A172 (cell line): ENCODE data around the gene SYT10. TPM values are rescaled to one million over a fixed set of nuclear protein-coding genes. Genes with fewer than 3 reads are reported as not detected.
"Not testable (repeated sequence)": the region's sequence is repeated elsewhere in the genome, so short reads cannot be mapped to it uniquely, and the experiment has no call there.

ENCODE experiments used
- DNase-seq: peaks from one replicate; pipeline ENCODE4 v3.0.0-alpha.2; 2015; ENCODE audit warnings: low spot score
- total RNA-seq: library from RNA; depleted of rRNA; stranded (reverse); fragments of >200 nt; shearing (Covaris generic); gene quantifications from 2 replicates; pipeline ENCODE4 v1.2.3, GENCODE V29; 2014; rRNA removed

Gene SYT10, protein sequence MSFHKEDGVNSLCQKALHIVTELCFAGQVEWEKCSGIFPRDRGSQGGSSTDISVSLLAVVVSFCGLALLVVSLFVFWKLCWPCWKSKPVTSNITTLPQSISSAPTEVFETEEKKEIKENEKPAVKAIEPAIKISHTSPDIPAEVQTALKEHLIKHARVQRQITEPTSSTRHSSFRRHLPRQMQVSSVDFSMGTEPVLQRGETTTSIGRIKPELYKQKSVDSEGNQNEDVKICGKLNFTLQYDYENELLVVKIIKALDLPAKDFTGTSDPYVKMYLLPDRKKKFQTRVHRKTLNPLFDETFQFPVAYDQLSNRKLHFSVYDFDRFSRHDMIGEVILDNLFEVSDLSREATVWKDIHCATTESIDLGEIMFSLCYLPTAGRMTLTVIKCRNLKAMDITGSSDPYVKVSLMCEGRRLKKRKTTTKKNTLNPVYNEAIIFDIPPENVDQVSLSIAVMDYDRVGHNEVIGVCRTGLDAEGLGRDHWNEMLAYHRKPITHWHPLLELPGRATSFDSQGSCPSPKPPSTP
- not detected in 2 replicates for total RNA-seq

DNA sequence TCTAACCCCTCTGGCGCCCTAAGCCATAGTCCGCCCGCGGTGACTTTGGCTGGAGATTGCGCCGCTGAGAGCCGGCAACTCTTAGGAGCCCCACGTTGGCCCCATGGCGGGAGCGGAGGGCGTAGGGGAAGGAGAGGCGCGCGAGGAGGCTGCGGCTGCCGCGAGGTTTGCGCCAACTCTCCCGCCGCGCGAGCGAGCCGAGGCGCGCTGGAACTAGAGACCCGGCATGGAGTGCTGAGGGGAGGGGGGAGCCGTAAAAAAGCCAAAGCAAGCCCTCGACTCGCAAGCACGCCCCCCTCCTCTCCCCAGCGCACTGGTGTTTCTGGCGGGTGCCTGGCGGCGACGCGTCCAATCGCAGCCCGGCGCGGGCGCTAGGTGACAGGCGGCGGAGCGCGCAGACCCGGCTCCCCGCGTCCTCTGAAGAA, at the start of gene SYT10:
SYT10 (minus strand) TSS at position 233 of the 425 bp plus-strand sequence. CDS start 297 bp downstream, outside the sequence.
- no peak for DNase-seq

DNA sequence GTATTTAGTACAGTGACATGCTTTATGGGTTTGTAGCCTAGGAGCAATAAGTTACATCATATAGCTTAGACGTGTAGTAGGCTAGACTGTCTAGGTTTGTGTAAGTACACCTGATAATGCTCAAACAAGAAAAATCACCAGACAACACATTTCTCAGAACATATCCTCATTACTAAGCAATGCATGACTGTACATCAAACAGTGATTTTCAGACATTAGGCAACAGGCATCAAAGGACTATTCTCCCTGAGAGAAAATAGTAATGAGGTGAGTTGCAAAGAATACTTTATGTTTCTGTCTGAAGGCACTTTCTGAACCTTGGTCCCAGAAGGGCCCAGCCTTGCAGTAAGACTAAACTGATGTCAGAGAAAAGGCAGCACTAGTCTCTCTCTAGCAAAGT, 48.4 kb upstream of the SYT10 start:
- no peak for DNase-seq

DNA sequence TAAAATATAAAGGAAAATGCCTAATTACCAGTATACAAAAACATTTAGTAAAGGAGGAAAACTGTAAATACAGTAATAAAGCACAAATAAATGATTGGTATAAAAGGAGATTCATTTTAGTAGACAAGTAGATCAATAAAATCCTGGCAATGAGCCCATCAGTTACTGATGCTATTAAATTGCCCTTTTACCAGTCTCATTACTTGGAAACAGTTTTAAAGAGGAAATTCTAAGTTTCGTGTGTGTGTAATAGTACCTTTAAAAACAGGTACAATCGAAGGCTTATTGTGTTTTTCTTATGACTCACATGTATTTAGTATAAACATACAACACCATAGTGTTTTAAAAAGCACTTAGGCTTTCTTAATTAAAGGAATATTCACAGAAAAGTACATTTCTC, 46.4 kb upstream of the SYT10 start:
- no peak for DNase-seq

DNA sequence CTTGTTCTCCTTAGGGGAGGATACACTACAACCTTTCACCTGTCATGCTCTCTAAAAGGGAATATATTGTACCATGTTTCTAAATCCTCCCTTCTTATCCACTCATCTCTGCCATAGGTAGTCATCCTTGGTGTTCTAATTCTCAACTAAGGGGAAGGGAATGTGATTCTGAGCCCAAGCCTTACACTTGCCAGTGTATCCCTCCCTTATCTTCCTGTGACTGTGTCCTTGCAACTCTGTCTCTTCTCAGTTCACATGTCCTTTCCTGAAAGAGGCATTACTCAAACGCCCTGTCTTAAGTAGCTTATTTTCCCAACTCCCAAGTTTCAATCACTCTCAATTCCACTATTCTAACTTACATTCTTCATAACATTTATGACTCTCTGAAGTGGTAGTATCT, 44.5 kb upstream of the SYT10 start:
- no peak for DNase-seq

DNA sequence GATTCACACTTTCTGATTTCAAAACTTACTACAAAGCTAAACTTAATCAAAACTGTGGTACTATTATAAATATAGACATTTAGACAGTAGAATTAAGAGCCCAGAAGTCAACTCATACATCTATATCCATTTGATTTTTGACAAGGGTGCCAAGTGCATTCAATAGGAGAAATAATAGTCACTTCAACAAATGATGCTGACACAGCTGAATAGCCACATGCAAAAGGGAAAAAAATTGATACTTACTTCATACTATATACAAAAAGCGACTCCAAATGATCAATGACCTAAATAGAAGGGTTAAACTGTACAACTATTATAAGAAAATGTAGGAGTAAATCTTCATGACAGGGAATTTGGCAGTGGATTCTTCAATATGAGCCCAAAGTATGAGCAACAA, 40.7 kb upstream of the SYT10 start:
- no peak for DNase-seq

DNA sequence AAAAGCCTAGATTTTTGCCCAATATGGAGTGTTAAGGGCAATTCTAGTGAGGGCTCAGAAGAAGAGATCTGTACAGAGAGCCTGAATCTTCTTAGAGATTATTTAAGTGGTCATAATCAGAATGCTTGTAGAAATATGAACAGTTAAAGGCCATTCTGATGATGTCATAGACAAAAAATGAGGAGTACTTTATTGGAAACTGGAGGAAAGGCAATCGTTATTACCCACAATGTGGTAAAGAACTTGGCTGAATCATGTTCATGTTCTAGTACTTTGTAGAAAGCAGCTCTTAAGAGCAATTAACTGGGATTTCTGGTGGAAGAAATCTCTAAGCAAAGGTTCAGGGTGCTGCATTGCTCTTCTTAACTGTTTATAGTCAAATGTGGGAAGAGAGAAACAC, 36.4 kb upstream of the SYT10 start:
- DNase-seq: peak; percentile 6

DNA sequence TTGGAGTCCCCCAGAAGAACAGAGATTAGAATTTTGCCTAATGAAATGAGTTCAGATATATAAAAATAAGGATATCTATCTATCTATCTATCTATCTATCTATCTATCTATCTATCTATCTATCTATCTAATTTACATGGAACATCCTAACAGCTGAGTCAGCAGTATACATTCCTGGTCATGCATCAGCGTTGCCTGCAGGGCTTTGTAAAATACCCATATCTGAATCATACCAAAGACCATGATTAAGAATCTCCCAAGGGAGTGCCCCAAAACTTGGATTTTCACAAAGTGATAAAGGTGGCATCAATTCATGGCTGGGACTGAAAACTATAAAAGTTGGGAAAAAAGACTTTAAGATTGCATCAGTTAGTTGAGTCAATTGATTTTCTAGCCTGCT, 32.7 kb upstream of the SYT10 start:
- DNase-seq: no peak

DNA sequence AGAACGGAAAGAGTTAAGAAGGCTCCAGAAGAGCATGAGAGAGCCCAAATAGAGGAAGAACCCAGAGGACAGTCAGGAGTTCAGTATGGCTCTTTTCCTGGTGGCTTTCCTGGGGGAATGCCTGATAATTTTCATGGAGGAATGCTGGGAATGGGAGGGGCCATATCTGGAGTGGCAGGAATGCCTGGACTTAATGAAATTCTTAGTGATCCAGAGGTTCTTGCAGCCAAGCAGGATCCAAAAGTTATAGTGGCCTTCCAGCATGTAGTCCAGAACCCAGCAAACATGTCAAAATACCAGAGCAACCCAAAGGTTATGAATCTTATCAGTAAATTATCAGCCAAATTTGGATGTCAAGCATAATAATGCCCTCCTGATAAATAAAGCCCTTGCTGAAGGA, 15.5 kb upstream of the SYT10 start:
- DNase-seq: no peak

DNA sequence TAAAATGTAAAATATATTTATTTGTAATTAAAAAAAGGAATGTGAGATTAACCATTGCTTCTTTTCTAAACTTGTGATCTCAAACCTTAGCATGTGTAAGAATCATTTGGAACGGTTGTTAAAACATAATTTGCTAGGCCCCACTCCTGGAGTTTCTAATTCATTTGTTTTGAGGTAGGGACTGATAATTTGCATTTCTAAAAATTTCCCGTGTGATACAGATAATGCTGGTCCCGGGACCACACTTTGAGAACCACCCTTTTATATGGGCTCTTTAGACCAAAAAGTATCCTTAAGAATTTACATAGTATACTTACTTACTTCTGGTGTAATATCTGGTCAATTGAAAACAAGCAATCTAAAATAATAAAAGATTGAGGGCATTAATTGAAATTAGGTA, 10.9 kb upstream of the SYT10 start:
- no peak for DNase-seq

DNA sequence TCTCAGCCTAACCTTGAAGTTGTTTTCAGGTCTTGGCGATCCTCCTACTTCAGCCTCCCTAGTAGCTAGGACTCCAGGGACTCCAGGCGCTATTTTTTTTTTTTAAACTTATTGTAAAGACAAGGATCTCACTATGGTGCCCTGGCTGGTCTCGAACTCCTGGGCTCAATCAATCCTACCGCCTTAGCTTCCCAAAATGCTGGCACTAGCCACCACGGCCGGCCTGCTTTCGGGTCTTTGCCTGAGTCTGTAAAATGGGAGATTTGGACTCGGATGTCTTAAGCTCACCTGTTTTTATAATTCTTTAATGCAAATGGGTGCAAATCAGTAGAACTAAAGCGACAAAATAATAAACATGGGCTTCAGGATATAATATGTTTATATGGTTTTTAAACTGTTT, 858 bp upstream of the SYT10 start:
- DNase-seq: no peak

DNA sequence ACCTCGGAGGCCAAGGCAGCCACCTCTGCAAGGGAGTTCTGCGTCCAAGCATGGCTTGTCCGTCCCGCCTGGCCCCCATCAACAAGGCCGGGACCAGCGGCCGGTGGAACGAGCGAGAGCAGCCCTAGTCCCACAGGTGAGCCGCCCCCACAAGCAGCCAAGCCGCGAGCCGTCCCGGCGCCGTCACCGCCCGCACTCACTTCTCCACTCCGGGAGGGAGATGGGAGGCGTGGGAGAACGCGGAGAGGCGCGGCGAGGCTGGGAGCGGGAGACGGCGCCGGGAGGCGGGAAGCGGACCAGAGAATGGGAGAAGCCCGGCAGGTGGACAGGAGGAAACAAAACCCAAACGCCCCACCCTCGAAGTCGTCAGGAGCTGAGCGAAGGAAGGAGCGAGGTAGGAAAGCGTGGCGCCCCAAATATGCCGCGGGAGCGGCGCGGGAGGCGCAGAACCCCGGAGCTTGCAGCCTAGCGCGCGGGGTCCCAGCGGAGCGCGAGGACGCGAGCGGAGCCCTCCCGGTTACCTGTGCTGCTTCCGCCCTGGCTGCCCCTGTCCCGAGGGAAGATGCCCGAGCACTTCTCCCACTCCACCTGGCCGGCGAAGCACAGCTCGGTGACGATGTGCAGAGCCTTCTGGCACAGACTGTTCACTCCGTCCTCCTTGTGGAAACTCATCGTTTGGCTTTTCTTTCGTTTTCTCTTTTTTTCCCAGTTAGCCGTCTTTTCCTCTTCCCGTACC, 600 bp downstream of the SYT10 start:
- DNase-seq: no peak

DNA sequence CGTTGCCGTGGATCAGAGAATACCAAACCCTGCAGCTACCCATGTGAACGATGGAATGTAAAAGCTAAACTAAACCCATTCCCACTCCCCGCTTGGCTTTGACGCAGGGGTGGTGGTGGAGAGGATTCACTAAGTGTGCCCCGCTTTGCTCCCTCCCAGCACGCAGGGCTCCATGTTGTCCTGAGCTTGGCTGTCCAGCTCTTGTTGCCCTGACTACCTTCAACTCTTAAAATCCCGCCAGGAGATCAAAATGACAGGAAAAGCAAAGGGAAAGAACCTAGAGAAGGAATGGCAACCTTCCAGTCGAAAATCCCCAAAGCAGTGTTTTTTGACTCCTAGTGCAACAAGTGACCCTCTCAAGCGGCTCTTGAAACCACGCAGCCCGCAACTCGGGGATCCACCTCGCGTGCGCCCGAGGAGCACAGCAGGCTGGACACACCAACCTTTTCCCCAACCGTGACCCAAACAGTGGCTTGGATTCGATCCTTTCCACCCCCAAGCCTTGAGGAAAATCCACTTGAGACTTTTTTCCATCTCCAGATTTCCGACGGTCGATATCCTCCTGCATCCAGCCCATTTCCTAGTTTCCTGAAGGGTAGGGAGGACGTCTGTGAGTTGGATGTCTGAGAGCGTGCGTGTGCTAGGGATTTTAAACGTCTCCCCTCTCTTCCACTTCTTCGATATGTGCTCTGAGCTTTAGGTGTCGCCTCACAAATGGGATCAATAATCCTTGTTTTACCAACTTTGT, 1.4 kb downstream of the SYT10 start:
- DNase-seq: no peak

DNA sequence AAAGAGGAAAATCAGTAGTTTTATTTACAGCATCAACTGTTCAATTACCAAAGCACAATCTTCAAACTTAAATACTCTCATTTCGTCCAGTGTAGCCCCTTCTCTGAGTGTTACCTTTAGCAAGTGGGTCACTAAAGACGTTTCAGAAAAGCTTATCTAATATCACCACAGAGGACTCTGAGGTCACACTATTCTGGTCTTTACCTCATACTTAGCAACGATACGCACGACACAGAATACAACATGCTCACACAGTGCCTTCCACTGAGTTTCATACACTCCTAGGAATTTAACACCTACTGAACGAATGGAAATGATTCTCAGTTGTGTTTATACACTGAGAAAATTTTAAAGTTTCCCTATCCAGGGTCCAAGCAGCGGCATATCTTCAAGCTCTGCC, 2.0 kb downstream of the SYT10 start:
- DNase-seq: no peak

DNA sequence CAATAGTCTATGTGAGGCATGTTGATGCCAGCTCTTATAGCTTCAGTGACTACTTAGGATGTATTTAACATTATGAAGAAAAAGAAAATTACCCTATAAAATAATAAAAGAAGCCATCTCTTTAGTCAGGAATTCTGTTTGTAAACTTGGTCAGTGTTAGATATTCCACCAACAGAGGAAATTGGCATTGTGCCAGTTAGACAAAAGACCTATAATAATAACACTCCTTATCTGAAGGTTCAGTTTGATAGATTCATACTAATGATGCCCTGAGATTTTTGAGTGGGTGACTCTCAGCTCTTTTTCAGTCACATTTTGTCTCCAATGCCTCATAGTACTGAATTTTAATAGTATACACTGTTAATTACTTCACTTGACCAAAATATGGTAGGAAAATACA, 6.6 kb downstream of the SYT10 start:
- no peak for DNase-seq

DNA sequence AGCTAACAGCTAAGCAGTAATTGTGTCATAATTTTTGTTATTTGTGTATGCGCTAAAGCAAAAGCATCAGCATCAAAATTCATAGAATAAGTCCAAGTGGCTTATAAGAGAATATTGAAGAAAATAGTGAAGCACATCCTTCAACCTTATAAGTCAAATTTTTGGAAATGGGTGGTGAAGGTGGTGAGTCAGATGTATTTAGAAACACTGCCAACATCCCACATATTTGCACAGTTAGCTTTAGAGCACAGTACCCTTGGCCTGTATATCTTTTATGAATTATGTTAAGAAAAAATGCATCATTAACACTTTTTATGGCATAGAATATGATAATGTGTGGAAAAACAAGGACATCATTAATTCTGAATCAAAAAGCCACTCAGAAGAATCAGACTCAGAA, 8.0 kb downstream of the SYT10 start:
- no peak for DNase-seq

DNA sequence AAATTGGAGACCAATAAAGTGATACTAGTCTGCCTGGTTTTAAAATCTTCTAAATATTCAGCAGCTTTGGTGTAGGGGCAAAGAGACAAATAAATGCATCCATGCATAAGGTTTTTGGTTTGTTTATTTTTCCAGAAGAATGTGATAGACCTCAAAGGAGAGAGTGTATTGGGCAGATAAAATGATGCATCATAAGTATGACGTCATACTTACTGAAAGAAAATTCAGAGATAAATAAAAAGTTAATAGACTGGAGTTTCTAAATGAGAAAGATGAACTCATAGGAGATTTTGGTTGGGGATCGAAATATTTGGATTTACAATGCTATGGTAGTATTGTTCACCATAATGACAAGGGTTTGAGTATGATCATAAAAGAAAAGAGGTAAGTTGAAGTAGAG, 10.2 kb downstream of the SYT10 start:
- no peak for DNase-seq

DNA sequence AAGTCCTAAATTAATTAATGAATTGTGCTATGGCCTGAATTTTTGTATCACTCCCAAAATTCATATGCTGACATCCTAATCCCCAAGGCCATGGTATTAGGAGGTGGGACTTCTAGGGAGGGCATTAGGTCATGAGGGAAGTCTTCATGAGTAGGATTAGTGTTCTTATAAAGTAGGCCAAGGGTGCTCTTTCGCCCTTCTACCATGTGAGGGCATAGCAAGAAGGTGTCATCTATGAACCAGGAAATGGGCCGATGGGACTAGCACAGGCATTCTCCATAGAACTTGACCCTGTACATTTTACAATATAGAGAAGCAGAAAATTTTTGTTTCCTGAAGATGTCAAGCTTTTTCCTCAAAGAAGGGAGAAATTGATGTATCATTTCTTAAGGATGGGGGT, 12.5 kb downstream of the SYT10 start:
- DNase-seq: peak; percentile 6

DNA sequence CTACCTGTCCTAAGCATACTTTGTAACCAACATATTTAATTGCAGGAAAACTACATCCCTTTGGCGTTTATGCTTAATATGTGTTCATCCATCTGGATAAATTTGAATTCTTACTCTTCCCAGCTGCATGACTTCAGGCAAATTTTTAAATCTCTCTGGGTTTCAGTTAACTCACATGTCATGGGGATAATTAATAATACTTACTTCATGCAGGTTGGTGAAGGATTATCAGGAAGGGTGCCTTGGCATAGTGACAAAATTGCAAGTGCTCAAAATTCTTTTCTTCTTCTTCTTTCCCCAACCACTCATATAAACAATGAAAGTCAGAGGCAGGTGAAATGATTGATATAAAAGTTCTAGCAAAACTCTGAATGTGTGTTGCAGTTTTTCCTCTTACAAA, 15.9 kb downstream of the SYT10 start:
- DNase-seq: no peak

DNA sequence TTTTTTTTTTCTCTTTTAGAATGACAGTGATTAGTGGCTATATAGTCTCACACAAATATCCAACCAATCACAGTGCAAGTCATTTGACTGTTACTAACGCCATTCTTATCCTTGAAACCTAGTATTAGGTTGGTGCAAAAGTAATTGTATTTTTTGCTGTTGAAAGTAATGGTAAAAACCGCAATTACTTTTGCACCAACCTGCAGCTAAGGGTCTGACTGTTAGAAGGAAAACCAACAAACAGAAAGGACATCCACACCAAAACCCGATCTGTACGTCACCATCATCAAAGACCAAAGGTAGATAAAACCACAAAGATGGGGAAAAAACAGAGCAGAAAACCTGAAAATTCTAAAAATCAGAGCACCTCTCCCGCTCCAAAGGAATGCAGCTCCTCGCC, 27.2 kb downstream of the SYT10 start:
- not testable (repeated sequence) for DNase-seq

DNA sequence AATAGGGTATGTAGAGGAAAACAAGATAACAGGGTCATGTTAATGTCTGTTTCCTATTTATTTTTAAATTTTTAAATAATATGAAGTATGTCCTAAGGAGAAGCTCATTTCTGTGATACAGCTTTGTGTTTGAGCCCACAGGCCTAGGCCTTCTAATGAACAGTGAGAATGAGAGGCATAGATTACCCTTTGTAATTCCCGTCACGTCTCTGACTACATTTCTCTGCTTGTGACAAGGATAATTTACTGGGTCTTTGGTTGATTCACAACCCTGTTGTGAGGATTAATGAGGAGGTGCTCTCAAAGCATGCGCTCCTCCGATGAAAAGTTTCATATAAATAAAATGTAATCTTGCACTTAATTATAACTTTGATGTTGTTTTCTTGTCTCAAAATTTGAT, 56.1 kb downstream of the SYT10 start:
- DNase-seq: no peak

DNA sequence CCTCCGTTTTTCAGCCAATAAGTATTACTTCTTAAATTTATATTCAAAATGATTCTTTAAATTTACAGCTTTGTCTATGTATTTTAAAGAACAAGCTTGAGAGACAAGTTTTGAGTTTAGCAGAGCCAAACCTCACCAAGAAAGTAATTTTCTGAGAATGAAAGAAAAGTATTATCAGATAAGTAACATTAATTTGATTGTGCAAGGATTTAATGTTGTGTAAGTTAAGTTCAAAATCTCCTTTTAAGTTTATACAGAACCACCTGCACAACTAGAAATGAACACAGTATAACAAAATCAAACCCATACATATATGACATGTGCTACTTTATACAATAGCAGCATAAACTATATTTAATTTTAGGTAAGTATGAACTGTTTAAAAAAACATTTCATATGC, 63.5 kb downstream of the SYT10 start:
- no peak for DNase-seq

DNA sequence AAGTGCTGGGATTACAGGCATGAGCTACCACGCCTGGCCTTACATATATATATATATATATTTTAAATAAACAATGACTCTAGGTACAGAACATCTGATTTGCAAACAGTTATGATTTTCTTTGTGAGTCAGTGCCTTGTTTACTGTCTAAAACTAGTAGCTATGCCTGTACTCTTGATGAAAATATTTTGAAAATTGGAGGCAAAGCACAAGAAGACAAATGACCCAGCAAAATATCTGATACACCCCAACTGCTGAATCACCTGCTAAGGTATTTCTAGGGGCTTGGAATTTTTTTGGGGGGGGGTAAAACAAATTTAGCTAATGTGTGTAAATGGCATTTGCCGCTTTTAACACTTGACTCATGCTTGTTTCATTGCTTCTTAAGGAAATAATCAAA, 69.3 kb downstream of the SYT10 start:
- no peak for DNase-seq
